Sciatic nerve (tissue), 2 donors: ENCODE data around the gene TNFSF13. TPM values are rescaled to one million over a fixed set of nuclear protein-coding genes. Genes with fewer than 3 reads are reported as not detected.

Source experiments
- ATAC-seq: fragments of 200-7000 bp; cut with Tn5 transposase; one replicate; pipeline ENCODE4 v1.9.1; 2020; ENCODE audit warnings: mild to moderate bottlenecking, moderate library complexity
- DNase-seq: peaks from one replicate; pipeline ENCODE4 v3.0.0-alpha.2; 2020; ENCODE audit warnings: low spot score
- intact Hi-C: fragments of 100-400 bp; cut with DNase I; formaldehyde crosslinking; loops from one replicate; pipeline ENCODE4 v1.14.2; 2022
- total RNA-seq: library from RNA; stranded (reverse); fragmentation: NEBNext Ultra II Directional; extraction: Animal tissue kit (Norgen Biotek cat#: 25700); gene quantifications from one replicate; pipeline ENCODE4 v1.2.1, GENCODE V29; 2021
- donor health status: DM: no; HTN: no; CAD: no.
- donor health status: DM: no; HTN: no; CAD: no.

Gene TNFSF13
- 32.7 TPM for total RNA-seq

- DNase-seq (peak; percentile 82), ATAC-seq (peak; percentile 54)
- intact Hi-C loops = no loop called here
Measured at GRCh38 chr17:7558544-7559319, at the start of gene TNFSF13. TNFSF13 (plus strand) TSS chr17:7558750; CDS start chr17:7559040, 290 bp downstream.

GRCh38 chr17:7508846-7509245, 49.7 kb upstream of the TNFSF13 start:
- no peak for ATAC-seq
- intact Hi-C loops = no loop called here
- no peak for DNase-seq

- ATAC-seq (no peak), DNase-seq (no peak)
- intact Hi-C loops = no loop called here
Measured at GRCh38 chr17:7509937-7510336, 48.6 kb upstream of the TNFSF13 start.

GRCh38 chr17:7511108-7511507, 47.4 kb upstream of the TNFSF13 start:
- DNase-seq (no peak), ATAC-seq (no peak)
- intact Hi-C loops = no loop called here

- intact Hi-C loops = no loop called here
- ATAC-seq (no peak), DNase-seq (no peak)
Measured at GRCh38 chr17:7512105-7512504, 46.4 kb upstream of the TNFSF13 start.

- intact Hi-C loops = no loop called here
- ATAC-seq (no peak), DNase-seq (no peak)
Measured at GRCh38 chr17:7512824-7513540, 45.6 kb upstream of the TNFSF13 start.

GRCh38 chr17:7513850-7514419, 44.6 kb upstream of the TNFSF13 start:
- intact Hi-C loops = no loop called here
- peak; percentile 9 for ATAC-seq
- no peak for DNase-seq

GRCh38 chr17:7515911-7516610, 42.5 kb upstream of the TNFSF13 start:
- intact Hi-C loops = loop anchor here (5.0 kb wide), 1 partner anchor 46 kb away; the partner anchor contains the start of gene SENP3
- ATAC-seq (no peak), DNase-seq (no peak)

GRCh38 chr17:7523033-7523432, 35.5 kb upstream of the TNFSF13 start:
- no peak for ATAC-seq

GRCh38 chr17:7528842-7529241, 29.7 kb upstream of the TNFSF13 start:
- ATAC-seq (no peak), DNase-seq (no peak)
- intact Hi-C loops = no loop called here

More at GRCh38 chr17:7523033-7523432, 35.5 kb upstream of the TNFSF13 start:
- intact Hi-C loops = no loop called here
- DNase-seq = no peak

GRCh38 chr17:7530023-7530900, 28.3 kb upstream of the TNFSF13 start:
- intact Hi-C loops = no loop called here
- ATAC-seq (no peak), DNase-seq (no peak)

- intact Hi-C loops = no loop called here
Measured at GRCh38 chr17:7538050-7538449, 20.5 kb upstream of the TNFSF13 start.

GRCh38 chr17:7538891-7539545, 19.5 kb upstream of the TNFSF13 start:
- DNase-seq = no peak
- intact Hi-C loops = no loop called here
- no peak for ATAC-seq

More at GRCh38 chr17:7538050-7538449, 20.5 kb upstream of the TNFSF13 start:
- no peak for DNase-seq
- ATAC-seq = no peak

- DNase-seq (no peak), ATAC-seq (no peak)
- intact Hi-C loops = no loop called here
Measured at GRCh38 chr17:7541074-7541621, 17.4 kb upstream of the TNFSF13 start.

- intact Hi-C loops = no loop called here
- no peak for DNase-seq
- no peak for ATAC-seq
Measured at GRCh38 chr17:7544911-7545310, 13.6 kb upstream of the TNFSF13 start.

- intact Hi-C loops = no loop called here
- DNase-seq = peak; percentile 85
- ATAC-seq = peak; percentile 73
Measured at GRCh38 chr17:7548585-7549400, 9.8 kb upstream of the TNFSF13 start, which contains the start of gene TNFSF12. TNFSF12 (plus strand) TSS chr17:7549058; CDS start chr17:7549154, 96 bp downstream.
